Measurements from ENCODE around the gene TECPR2.

TECPR2 gene

GRCh38 chr14:102462391-102462790 is 99.7 kb downstream of the TECPR2 start:
- DNase-seq (ENCODE audit: low read depth), result no peak
- no peak overlapping the region for H3K4me3 ChIP-seq (ENCODE audit: low read depth, low read length)
- TF ChIP-seq CTCF (IDR thresholded peaks at IDR 0.05; ENCODE audit: low read depth, low read length, missing control alignments), result no peak
- in situ Hi-C loops (cut with HindIII; ENCODE audit: low sequenced_read_pairs), result no loop called here

DNA sequence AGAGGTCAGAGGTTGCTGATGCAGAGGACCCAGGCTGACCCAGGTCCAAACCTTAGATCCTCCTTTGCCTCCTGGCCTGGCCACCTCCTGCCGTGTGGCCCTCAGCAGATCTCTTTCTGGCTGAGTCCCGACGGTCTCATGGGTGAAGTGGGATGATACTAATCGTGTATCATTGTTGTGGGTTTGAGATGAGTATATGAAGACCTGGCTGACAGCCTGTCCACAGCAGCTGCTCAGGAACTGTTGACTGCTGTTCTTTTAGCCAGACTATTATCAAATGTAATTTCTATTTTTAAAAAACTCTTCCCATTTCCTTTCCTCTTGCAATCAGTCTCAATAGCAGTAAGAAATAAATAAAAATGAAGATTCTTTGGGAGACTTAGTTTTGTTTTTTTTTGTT is 101.3 kb downstream of the TECPR2 start:
- DNase-seq (ENCODE audit: low read depth), result no peak
- no peak overlapping the region for H3K4me3 ChIP-seq (ENCODE audit: low read depth, low read length)
- in situ Hi-C loops (cut with HindIII; ENCODE audit: low sequenced_read_pairs), result no loop called here
- no peak for TF ChIP-seq CTCF (IDR thresholded peaks at IDR 0.05; ENCODE audit: low read depth, low read length, missing control alignments)

DNA sequence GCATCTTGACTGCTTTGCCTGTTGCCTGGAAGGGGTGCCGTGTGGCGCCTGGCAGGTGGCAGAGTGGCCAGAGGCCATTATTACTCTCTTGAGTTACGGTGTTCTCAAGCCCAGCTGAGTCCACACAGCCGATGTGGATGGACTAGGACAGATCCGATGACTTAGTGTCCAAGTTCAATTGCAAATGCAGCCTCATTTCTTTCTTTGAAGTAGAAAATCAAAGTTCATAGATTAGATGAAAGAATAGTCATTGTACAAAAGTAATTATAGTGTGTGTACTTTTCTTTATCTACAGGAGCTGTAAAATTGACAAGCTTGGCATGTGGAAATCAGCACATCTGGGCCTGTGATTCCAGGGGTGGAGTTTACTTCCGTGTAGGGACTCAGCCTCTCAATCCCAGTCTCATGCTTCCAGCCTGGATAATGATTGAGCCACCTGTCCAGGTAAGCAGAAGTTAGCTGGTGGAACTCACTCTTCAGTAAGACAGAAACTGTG is 102.2 kb downstream of the TECPR2 start:
- H3K4me3 ChIP-seq (ENCODE audit: low read depth, low read length), result no peak overlapping the region
- TF ChIP-seq CTCF (IDR thresholded peaks at IDR 0.05; ENCODE audit: low read depth, low read length, missing control alignments), result no peak
- DNase-seq (ENCODE audit: low read depth), result no peak
- in situ Hi-C loops (cut with HindIII; ENCODE audit: low sequenced_read_pairs), result no loop called here

DNA sequence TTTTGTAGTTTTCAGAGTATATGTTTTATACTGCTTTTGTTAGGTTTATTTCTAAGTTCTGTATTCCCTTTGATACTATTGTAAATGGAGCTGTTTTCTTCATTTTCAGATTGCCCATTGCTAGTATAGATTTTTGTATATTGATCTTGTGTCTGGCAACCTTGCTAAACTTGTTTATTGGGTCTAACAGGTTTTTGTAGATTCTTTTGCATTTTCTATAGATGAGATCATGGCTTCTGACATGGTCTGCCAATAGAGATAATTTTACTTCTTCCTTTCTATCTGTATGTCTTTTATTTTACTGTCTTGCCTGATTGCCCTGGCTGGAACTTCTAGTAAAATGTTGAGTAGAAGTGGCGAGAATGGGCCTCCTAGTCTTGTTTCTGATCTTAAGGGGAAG is 106.5 kb downstream of the TECPR2 start:
- no peak overlapping the region for H3K4me3 ChIP-seq (ENCODE audit: low read depth, low read length)
- in situ Hi-C loops (cut with HindIII; ENCODE audit: low sequenced_read_pairs), result no loop called here
- DNase-seq (ENCODE audit: low read depth), result no peak
- no peak for TF ChIP-seq CTCF (IDR thresholded peaks at IDR 0.05; ENCODE audit: low read depth, low read length, missing control alignments)

DNA sequence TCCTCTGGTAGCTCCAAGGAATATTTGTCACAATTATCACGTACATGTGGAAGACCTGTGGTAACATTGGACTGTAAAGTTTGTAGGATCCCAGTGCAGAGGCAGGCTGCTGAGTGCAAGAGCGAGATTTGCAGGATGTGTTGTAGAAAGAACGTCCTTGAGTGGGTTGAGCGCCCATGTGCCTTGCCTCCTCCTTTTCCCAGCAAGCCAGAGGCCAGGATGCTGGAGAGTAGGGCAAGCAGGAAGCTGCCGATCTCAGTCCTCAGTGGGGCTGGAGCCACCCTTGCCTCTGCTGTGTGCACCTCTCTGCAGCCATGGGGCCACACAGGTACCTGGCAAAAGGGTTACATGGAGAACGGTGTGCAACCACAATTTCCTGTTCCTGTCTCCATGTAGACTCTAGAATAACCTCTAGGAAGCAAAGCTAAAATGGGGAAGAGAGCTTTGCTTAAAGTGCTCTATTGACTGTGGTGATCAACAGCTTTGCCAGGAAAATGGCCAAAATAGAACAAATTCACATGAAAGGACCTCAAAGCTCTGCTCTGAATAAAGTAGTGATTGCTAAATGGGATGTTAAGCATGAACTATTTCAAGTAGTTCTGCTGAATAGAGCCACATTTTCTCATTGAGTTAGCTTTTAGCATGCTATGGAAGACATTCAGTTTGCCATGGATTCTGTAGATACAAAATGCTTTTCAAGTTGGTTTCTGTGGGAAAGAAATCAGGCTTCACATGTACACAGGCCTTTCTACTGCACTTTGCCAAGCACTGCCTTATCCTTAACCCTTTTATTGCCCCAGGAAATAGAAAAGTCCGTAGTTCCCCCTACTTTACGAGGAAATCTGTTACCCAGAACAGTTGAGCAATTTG is 109.4 kb downstream of the TECPR2 start:
- DNase-seq (ENCODE audit: low read depth), result no peak
- in situ Hi-C loops (cut with HindIII; ENCODE audit: low sequenced_read_pairs), result no loop called here

DNA sequence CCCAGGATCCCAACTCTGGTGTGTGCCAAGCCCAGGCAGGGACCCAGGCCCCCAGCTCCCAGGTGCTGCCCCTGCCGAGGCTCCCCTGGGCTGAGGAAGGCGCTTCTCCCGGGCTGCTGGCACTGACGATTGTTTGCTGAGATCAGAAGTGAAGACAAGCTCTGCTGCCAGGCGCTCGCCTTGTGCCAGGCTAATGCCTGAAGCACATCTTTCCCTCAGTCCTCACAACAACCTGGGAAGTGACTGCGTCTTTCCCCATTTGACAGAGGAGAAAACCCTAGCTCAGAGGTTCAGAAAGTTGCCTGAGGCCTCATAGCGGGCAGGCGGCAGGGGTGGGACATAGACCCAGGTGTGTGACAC is 110.0 kb downstream of the TECPR2 start:
- in situ Hi-C loops (cut with HindIII; ENCODE audit: low sequenced_read_pairs), result no loop called here
- no peak overlapping the region for H3K4me3 ChIP-seq (ENCODE audit: low read depth, low read length)
- TF ChIP-seq CTCF (IDR thresholded peaks at IDR 0.05; ENCODE audit: low read depth, low read length, missing control alignments), result no peak
- no peak for DNase-seq (ENCODE audit: low read depth)

More for the DNA sequence above, 109.4 kb downstream of the TECPR2 start:
- no peak for TF ChIP-seq CTCF (IDR thresholded peaks at IDR 0.05; ENCODE audit: low read depth, low read length, missing control alignments)
- H3K4me3 ChIP-seq (ENCODE audit: low read depth, low read length), result no peak overlapping the region

Measured in astrocyte of the cerebellum (primary cell).